Activated CD4-positive, alpha-beta T cell treated with anti-CD3 and anti-CD28 coated beads, Interleukin-2, amount 50 U/mL, for 48 hours (primary cell): ENCODE data around the gene TCEAL3.
"Not testable (repeated sequence)": the region's sequence is repeated elsewhere in the genome, so short reads cannot be mapped to it uniquely, and the experiment has no call there.

Experiments
- DNase-seq, 2 experiments: peaks; one replicate each; pipeline ENCODE4 v3.0.0-alpha.2; 2020

TCEAL3 gene

DNA sequence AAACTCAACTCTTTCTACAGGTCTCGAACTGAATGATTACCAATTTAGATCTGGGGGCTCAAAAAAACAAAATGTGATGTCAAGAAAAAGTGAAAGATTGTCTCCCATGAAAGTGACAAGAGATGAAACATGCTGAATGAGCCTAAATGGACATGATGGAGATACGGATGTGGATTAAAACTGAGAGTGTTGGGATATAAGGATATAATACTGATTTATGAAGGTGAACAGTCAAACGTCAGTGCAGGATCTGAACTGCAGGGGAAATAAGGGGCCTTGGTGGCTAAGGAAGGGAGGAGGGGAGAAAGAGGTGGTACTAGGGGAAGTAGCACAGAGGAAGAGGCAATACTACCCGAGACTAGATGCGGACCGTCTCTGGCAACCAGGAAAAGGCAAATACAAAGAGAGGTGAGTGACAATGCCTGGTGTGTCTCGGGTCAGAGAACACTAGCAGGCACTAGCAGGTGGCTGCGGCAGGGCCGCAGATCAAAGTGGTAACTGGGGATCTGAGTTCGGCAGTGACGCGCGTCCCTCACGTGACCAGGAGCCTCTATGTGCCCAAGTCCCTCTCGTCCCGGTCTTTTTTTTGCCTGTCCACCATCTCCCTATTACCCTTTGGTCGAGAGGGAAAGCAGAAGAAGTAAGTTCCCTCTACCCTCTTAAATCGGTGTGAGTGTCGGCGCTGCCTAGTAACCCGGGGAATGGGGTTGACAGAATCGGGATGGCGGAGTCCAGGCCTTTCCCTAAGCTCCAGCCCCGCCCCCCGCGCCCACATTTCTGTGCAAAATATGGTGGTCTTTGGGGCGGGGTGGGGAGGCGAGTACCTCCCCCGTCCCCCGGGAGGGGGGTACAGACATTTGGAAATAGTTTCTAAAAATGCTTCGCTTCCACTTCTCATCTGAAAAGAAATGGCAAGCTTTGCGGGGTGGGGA is 20.9 kb downstream of the TCEAL3 start, which contains the start of gene TCEAL1:
Gene TCEAL1, plus strand, starts transcription at position 590 of the 932 bp plus-strand sequence. CDS start 942 bp downstream, outside the sequence.
- DNase-seq, result peak; percentile 35 to 47

GRCh38 chrX:103629318-103630170 is 21.8 kb downstream of the TCEAL3 start:
- DNase-seq, result peak; percentile 27 to 38

DNA sequence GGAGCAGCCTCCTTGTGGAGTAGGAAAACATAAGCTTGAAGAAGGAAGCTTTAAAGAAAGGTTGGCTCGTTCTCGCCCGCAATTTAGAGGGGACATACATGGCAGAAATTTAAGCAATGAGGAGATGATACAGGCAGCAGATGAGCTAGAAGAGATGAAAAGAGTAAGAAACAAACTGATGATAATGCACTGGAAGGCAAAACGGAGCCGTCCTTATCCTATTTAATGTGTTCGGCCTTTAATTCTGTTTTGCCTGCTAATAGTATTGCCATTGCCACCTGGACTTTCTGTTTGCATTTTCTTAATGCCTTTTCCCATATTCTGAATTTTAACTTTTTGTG is 22.4 kb downstream of the TCEAL3 start:
- DNase-seq, result no peak

- DNase-seq, result no peak
Measured at GRCh38 chrX:103631145-103631544, 23.4 kb downstream of the TCEAL3 start.

- no peak for DNase-seq
Measured at GRCh38 chrX:103635436-103635835, 27.7 kb downstream of the TCEAL3 start.

DNA sequence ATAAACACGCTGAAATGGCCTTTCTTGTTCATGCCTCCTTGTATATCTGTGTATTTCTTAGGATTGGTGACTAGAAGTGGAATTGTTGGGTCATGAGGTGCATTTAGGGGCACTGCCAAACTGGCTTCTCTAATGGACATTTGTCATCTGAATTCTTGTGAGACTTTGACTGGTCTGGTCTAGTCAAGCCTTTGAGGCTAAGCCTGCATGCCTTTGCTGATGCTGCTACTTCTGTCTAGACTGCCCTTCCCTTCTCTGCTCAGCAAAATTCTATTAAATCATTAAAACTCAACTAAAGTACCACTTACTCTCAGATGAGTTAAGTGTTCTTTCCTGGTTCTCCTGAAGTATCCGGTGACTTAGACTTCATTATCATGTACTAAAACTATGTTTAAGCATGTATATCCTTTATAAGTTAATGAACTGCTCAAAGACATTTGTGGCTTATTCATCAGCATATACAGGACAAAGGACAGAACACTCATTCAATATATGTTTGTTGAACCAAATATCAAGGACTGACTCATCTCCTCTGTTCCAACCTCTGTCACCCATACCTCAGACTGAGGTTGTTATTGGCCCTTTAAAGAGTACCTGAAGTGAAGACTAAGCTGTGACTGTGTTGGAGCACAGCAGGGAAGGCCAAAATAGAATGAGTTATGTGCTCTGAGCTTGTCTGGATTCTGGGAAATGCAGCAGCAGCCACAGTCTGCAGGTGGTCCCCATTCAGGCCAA is 30.0 kb downstream of the TCEAL3 start:
- no peak for DNase-seq

DNA sequence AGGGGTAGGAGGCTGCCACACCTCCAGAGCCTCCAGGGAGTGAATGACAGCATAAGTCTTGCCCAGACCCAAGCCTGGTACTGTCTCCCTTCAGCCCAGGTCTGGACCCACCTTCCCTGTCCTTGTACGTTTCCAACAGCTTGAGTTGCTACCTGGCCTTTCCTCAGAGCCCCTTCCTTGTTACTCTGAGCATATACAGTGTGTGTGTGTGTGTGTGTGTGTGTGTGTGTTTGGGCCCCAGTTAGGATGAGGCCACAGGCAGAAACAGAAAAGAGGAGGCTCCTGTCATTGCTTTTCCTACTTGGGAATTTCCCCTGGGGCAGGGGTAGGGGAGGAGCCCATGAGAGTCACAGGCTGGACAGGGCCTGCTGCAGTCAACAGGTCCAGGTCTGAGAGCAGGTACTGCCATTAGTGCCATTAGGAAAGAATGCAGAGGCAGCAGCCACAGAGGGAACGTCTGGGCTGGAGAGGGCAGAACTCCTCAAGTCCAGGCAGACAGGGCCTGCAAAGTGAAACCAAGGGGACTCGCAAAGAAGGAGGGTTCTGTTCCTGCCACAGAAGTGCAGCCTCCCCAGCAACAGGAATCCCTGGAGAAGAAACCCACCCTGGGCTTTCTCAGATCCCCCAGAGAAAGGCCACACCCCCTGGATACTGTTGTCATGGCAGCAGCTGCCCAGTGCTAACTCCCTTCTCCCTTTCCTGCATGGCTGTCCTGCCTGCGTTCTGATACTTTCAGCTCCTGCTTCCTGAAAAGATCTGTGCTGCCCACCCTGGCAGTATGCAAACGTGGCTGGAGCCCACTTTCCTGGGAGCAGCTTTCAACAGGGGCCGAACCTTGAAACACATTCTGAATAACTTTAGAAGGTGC is 30.9 kb downstream of the TCEAL3 start:
- DNase-seq, result not testable (repeated sequence)

DNA sequence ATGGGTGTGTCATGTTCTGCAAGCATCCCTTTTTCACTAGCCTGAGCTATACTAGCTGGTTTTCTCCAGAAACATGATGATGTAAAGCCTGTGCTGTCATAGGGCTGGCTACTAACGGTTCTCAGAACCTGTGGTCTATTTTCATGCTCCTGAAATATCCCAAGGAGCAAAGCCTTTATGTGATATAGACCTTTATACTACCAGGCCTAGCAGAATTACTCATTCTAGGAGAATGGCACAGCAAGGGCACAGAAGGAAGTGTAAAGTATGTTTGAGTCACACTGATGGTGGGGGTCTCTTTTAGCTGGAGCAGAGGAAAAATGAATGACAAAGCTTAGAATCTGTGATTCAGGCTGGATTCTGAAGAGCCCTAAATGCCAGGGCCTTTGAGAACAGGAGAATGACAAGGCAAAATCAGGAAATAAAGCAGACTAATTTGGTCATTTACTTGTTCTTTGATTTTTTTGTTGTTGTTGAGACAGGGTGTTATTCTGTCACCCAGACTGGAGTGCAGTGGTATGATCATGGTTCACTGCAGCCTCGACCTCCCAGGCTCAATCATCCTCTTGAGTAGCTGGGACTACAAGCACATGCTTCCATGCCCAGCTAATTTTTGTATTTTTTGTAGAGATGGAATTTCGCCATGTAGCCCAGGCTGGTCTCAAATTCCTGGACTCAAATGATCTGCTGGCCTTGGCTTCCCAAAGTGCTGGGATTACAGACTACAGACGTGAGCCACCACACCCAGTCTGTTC is 32.8 kb downstream of the TCEAL3 start:
- DNase-seq, result no peak

DNA sequence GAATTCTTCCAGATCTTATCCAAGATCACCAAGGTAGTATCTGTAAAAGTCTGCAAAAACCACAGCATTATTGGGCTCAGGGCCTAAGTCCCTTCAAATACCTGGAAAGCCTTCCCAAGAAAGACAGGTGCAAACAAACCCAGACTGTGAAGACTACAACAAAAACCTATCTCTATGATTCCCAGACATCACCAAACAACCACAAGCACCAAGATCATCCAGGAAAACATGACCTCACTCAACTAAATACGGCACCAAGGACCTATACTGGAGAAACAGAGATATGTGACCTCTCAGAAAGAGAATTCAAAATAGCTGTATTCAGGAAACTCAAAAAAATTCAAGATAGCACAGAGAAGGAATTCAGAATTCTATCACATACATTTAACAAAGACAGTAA is 36.4 kb downstream of the TCEAL3 start:
- DNase-seq, result no peak

DNA sequence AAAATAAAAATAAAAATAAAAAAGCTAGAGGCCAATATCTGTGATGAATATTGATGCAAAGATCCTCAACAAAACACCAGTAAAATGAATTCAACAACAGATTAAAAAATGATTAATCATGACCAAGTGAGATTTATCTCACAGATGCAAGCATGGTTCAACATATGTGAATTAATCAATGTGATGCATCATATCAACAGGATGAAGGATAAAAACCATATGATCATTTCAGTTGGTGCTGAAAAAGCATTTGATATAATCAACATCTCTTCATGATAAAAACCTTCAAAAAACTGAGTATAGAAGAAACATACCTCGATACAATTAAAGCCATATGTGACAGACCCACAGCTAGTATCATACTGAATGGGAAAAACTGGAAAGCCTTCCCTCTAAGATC is 39.9 kb downstream of the TCEAL3 start:
- DNase-seq, result no peak

DNA sequence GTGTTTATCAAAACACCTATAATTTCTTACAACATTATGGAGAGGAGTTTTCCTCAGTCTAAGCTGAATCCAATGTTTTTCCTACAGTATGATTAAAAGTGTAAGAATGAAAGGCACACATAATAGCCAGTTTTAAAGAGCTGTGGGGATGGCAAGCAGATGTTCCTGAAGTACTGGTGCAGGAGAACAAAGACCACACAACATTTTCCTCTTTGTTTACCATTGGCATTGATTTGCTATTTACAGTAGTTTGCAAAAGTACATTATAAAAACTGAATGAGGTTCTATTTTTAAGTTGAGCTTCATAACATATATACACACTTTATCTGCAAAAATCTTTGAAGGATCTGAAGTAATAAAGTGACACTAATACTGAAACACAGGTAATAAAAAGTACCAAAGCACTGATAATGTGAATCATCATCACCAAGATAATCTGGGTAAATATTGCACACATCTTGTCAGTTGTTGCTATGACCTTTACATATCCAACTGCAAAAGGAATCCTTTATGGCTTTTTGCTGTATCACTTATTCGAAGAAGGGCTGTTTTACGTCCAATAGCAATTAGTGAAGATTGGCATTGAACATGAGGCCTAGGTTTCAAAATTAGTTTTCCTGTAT is 43.5 kb downstream of the TCEAL3 start:
- no peak for DNase-seq

DNA sequence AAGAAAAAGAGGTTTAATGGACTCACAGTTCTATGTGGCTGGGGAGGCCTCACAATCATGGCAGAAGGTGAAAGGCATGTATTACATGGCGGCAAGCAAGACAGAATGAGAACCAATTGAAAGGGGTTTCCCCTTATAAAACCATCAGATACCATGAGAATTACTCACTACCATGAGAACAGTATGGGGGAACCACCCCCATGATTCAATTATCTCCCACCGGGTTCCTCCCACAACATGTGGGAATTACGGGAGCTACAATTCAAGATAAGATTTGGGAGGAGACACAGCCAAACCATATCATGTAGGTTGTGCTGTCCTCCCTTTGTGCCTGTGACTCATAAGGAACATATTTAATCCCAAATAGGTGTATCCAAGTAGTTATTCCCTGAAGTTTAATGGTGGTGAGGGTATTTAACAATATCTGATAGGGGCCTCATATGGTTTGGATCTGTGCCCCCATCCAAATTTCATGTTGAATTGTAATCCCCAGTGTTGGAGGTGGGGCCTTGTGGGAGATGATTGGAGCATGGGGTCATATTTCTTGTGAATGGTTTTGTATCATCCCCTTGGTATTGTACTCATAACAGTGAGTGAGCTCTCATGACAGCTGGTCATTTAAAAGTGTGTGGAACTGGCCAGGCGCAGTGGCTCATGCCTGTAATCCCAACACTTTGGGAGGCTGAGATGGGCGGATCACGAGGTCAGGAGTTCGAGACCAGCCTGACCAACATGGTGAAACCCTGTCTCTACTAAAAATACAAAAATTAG is 47.7 kb downstream of the TCEAL3 start:
- DNase-seq, result not testable (repeated sequence)

GRCh38 chrX:103656617-103657016 is 48.9 kb downstream of the TCEAL3 start:
- DNase-seq, result no peak

- not testable (repeated sequence) for DNase-seq
Measured at GRCh38 chrX:103657066-103657465, 49.3 kb downstream of the TCEAL3 start.

- DNase-seq, result no peak
Measured at GRCh38 chrX:103658681-103659433, 51.1 kb downstream of the TCEAL3 start.

DNA sequence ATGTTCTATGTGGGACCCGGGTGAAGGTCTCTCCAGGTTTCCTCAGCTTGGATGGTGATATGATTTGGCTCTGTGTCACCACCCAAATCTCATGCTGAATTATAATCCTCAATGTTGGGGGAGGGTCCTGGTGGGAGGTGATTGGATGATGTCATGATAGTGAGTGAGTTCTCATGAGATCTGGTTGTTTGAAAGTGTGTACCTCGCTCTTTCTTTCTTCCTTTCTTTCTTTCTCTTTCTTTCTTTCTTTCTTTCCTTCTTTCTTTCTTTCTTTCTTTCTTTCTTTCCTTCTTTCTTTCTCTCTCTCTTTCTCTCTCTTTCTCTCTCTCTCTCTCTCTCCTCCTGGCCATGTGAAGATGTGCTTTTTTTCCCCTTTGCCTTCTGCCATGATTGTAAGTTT is 51.7 kb downstream of the TCEAL3 start:
- DNase-seq, result not testable (repeated sequence)
